ENCODE results near the gene MPZL3.

The MPZL3 gene

DNA sequence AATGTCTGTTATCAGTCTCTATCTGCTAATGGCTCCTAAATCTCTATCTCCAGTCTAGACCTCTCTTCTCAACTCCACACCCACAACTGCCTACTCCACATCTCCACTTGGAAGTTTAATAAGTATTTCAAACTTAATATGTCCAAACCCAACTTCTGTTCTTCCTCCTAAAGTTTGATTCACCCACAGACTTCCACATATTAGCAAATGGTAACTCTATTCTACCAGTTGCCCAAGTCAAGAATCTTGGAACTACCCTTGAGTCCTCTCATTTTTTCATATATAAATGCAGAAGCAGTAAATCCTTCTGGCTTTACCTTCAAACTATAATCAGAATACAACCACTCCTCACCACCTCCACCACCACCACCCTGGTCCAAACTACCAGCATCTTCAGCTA, 20.7 kb downstream of the MPZL3 start:
- no peak for FAIRE-seq

DNA sequence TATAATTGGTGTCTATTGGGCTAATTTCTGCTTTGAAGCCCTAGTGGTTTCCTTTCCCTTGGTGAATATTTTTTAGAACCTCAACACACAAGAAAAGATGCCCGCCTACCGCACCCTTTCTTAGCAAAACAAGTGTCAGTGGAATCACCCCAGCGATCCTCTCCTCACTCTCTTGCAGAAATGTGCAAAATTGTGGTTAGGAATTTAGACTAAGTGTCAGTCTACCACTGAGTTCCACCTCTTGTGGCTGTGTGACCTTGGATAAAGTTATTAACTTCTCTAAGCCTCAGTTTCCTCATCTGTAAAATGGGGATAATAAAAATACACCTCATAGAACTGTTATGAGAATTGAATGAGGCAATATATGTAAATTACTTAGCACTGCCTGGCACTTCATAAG, 22.1 kb downstream of the MPZL3 start:
- FAIRE-seq = no peak

DNA sequence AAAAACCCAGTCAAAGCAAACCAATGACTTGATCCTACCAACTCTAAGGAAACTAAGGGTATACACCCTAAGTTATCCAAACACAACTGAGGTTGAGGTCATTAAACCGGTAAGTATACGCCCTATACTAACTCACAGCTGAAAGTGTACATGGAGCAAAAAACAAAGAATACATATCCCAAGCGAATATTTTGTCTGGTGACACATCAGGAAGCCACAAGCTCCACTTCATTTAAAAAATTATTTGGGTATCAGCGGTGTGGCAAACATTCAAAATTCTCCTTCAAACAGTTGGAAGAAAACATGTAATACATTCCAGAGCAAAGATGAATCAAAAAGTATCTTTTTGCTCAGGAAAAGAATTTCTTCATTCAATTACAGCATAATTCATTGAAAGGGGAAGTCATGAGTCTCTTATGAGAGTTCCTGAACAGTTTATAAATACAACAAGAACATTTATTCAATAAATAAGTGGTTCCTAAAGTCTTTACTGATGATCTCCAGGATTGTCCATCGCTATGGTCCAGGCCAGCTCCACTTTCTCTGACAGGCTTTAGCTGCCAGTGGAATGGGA, 22.8 kb downstream of the MPZL3 start:
- FAIRE-seq = no peak

DNA sequence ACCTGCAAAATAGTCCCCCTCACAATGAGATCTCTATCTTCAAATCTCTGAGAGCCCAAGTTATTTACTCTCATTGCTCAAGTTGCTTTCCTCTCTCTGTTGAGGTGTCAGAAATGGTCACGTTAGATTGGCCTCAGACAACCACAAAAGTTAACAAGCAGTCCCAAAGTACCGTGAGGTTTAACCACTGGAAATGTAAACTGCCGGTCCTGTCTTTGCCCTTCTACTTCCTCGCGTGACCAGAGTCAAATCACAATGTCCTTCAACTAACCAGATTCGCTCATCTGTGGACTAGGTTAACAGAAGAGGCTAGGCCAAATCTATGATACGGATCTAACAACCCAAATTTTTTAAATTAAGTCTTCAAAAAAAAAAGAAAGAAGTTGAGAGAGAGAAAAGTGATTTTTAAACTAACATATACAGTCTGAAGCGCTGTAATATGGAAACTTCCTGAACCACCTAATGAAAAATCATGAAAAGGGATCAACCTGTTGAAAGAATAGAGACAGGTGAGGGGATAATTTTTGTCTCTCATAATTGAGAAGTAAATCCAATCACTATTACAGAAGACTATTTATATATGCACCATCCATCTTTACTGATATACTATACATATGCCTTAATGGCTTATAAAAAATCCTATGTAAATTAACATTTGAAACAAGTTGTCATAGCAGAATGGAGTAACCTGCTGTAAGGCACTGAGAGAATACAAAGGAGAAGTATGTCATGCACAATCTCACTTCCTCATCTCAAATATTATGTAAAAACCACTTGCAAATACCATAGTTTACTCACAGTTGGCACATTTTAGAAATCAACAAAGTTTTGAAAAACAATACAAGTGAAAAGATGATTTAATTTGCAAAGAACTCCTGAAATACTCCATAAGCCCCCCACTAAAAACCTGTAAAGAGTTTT, 24.0 kb downstream of the MPZL3 start:
- no peak for FAIRE-seq

DNA sequence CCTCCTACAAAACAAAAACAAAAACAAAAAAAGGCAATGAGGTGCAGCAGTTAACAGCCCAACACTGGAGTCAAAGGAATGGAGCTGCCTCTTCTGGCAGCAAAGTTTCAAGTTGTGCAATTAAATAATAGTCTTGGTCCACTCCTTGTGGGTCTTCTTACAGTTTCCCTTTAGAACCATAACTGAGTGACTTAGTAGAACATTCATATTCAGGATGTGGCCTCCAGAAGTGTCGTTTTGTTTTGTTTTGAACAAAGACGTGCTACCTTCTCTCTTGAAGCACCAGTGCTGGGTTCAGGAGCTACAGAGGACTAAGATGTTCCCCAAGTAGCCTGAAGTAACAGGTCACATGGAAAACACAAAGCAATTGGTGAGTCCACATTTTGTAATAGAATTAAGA, 25.4 kb downstream of the MPZL3 start:
- FAIRE-seq = no peak

DNA sequence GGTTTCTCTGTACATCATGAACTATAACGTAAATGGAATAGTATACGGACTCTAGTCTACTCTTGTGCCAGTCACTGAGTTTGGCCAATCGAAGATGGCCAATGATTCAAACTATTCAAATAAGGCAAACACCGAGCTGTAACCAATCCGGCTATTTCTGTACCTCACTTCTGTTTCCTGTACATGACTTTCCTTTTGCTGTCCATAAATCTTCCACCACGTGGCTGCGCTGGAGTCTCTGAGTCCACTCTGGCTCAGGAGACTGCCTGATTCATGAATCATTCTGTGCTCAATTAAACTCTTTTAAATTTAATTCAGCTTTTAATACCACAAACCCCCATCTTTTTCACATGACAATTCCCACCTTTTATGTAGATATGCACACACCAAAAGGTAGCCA, 25.9 kb downstream of the MPZL3 start:
- FAIRE-seq = no peak

DNA sequence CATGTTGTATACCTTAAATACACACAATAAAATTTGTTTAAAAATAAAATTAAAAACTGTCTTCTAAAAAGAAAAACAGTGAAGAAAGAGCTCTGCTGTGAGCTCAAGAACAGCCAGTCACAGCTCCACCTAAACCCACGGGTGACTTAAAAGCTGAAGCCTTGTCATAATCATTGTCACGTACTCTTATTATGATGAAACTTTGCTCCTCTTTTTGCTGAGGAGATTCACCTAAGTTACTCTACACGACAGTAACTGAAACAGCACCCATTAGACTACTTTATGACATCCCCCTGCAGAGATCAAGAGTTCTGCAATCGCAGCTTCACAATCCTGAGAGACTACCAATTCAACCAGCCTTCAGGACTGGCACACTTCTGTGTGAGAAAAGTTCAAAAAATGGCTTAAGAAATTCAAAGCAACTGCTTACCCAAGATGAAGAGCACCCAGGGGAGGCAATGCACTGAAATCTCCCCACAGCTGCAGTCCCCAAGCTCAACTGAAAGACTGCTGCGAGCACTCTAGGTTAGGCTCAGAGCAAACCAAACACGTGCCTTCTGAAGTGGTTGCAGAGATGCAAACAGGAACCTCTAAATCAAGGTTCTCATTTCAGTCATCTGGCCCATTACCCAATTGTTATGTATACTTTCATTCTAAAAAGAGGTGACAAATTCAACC, 27.5 kb downstream of the MPZL3 start, which contains the start of gene JAML:
TSS of gene JAML (minus strand) at position 501 of the 678 bp plus-strand sequence. CDS start 10,145 bp downstream, outside the sequence.
- FAIRE-seq = no peak

DNA sequence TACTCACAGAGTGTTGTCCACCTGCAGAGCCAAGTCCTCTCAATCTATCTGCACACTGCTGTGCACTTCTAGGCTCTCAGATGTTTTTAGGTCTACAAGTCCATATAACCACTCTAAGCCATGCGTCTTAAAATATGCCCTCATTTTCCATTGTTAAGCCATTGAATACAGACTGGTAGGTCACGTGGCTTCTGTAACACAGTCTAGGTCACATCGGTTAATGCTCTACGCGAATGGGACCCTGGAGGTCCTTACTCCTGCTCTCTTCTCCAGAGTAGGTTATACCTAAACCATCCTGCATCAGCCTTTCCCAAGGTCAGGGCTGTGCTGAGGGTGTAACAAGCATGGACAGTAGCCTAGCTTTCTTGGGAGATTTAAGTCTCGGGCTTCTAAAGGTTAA, 28.2 kb downstream of the MPZL3 start:
- FAIRE-seq = no peak

DNA sequence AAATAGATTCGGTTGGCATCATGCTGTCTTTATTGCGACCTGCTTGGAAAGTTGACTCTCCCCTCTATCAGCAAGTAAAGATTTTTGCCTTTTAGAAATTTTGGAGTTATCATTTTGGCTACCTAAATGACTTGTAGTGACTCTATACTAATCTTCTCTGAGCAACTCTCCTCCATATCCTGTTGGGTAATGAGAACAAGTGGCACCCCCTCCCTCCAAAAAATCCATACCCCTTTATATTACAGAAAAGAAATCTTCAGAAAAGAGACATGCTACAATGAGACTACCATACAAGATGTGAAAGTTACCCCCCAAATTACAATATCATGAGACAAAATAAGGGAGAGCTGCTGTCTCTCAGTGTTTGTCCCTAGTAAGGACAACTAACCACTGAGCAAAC, 28.6 kb downstream of the MPZL3 start:
- no peak for FAIRE-seq

DNA sequence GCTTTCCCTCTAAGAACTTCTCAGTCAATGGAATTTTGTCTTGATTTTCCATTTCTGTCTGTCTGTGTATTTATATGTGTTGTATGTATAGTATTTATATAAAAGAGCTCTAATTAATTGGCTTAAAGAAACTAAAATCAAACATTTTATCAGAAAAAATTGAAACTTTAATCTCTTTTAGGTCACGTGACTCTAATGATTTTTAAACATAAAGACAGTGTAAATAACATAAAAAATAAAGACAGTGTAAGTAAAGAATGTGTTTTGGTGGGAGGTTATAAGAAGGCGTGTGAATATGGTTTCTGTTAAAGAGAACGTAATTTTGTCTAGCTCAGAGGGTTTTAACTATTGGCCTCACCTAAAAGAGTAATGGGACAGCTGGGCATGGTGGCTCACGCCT, 29.7 kb downstream of the MPZL3 start:
- FAIRE-seq = no peak

DNA sequence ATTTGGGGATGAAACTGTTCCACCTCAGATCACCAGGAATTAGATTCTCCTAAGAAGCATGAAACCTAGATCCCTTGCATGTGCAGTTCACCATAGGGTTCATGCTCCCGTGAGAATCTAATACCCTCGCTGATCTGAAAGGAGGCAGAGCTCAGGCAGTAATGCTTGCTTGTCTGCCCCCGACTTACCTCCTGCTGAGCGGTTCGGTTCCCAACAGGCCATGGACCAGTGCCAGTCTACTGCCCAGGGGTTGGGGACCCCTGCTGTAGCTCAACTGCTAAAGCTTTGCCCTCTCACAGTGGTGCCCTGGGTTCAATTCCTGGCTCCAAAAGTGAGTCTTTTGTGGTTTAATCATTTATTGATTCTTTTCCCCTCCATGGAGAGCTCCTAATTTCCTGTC, 30.7 kb downstream of the MPZL3 start:
- no peak for FAIRE-seq

DNA sequence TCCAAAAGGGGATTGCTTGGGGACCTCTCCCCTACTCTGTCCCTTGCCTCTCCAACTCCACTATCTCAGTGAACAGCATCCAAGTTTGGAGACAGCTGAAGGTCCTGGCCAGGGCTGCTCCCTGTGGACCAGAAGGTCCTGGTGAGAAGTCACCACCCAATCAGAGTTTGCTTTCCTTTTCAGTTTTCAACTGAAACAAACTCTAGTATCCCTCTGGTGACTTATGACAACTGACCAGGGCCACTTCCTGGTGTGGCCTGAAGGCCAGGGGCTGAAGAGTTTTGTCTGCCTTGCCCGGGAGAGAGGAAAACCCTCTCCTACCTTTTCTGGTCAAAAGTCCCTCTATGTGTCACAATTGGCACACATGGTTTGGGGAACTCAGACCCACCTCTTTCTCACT, 32.4 kb downstream of the MPZL3 start:
- FAIRE-seq = no peak

DNA sequence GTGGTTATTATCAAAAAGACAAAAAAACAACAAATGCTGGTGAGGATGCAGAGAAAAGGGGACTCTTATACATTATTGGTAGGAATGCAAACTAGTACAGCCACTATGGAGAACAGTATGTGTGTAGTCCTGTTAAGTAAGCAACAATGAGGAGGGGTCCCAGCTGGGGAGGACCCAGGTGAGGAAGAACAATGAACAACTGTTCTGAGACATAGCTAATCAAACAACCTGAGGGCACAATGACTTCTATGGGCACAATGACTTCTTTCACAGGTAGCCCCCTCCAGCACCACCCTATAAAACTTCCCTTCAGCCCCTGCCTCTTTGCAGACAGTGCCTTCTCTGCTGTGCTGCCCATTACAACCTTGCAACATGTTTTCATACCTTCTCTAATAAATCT, 32.9 kb downstream of the MPZL3 start:
- no peak for FAIRE-seq

DNA sequence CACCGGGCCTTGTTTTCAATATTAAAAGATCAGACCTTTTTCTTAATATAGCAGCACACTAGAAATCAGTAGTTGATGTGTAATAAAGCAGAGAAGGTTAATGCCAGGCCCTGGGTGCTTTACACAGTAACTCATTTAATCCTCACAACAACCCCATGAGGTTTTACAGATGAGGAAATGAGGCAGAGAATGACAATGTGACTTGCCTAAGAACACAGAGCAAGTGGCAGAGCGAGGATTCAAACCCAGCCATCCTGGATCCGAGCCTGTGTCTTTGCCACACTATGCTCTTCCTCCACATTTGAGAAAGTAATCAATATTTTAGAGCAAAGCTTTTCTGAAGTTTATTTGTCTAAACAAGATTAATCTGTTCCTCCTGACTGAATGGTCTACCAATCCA, 34.6 kb downstream of the MPZL3 start:
- no peak for FAIRE-seq

DNA sequence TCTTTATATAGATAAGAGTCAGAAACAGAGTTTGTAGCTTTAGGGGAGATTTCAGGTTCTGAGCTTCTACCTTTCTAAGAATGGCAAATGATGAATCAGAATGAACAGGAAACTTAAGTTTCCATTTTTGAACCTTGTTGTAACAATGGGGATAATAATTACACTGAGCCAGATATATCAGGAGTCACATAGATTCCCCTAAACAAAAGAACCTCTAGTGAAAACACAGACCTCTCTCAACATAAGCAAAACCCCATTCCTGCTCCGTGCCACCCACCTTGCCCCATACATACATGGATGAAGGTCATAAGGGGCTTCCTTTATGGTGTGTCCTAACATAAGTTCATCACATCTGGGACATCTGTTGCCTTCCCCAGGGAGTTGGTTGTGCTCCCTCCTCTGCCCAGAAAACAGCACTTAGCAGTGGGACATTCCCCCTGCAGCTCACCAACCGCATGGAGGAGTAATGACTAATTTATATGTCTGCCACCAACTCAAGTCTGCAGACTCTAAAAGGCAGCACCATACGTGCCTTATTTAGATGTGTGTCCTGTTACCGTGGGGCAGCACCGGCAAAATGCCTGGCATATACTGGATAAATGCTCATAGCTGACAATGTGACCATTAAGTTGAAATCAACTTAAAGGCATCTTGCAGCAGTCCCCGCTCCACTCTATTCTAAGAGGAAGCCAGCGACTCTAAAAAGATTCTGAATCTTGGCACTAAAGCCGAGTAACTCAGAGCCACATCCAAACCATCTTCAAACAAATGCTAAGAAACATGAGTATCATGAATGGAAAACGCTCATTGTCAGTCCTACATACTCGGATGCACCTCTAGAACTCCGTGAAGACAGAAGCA, 35.3 kb downstream of the MPZL3 start:
- no peak for FAIRE-seq

DNA sequence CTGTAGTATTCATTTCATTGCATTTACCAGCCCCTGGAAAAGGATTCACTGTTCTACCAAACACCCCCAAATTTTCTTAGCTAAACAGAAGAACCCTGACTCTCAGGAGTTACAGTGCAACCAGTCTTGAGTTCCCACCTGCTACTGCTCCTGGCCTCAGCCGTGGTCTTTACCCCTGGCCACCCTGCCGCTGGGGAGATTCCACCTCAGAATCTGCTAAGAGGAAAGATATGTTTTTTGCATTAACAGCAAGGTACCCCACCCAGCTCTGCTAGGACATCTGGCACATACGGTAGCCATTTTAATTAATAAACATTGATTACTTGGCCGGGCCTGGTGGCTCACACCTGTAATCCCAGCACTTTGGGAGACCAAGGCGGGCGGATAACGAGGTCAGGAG, 36.4 kb downstream of the MPZL3 start:
- no peak for FAIRE-seq

DNA sequence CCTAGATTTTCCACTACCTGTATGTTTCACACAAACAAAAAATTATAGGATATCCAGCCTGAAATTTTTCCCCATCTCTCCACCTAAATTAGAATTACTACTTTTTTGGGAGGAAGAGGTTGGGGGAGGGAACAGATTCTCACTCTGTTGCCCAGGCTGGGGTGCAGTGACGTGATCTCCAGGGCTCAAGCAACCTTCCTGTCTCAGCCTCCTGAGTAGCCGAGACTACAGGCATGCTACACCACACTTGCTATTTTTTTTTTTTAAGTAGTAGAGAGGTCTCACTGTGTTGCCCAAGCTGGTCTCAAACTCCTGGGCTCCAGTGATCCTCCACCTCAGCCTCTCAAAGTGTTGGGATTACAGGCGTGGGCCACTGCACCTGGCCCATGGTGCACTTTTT, 36.9 kb downstream of the MPZL3 start:
- FAIRE-seq = no peak

DNA sequence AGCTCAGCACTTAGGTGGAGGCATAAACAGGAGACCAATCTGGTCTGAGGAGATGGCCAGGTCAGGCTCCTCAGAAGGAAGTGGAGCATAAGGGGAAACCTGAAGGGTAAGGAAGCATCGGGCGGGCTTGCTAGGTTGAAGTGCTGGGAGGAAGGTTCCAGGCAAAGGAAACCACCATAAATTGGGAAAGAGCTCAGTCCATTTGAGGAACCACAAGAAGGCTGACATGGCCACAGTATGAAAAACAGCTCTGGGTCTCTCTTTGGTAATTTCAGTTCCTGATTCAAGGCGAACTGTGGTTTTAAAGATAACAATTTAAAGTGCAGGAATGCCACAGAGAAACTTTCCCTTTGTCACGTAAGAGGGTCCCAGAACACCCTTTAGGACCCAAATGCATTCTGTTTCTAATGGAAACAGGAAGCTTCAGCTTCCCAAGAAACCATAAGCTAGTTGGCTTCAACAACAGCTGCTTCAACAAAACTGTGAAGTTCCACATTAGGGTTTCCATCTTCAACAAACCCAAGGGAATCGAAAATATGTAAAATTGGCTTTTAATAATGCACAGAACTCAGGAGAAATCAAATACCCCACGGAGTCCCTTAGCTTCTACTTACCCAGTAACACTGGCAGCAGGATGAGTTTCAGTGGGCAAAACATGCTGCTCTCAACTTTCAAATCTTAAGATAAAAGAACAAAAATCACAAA, 37.8 kb downstream of the MPZL3 start:
- FAIRE-seq = no peak

DNA sequence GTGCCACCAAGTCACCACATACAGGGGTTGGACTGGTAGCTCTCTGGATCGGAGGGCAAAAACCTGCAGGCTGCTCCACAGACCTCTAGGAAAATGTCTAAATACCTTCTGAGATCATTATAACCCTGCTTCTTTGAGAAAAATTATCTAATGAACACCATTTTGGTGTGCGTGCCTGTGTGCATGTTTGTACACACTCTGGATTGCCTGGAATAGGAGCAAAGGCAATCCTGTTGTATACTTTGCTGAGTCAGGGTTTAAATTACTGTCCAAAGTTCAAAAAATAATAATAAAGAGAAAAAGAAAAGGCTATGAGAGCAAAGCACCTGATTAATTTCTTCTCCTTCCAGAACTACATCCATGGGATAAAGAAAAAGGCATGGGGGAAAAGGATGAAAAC, 38.4 kb downstream of the MPZL3 start:
- no peak for FAIRE-seq

DNA sequence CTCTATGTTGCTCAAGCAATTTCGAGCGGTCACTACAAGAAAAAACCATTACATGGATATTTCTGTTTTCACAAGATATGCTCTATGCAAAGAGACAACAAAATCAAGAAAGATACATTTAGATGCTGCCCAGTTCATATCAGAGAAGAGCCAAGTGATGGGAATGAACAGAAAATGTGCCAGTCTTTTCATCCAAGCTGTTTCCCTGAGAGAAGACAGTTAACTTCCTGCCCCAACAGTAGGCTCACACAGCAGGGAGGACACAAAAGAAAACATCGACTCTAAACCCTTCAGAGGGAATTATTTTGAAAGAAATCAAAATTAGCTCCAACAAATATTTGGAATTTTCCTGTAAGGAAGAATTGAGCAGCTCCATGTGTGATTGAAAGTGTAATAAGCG, 39.0 kb downstream of the MPZL3 start:
- no peak for FAIRE-seq

DNA sequence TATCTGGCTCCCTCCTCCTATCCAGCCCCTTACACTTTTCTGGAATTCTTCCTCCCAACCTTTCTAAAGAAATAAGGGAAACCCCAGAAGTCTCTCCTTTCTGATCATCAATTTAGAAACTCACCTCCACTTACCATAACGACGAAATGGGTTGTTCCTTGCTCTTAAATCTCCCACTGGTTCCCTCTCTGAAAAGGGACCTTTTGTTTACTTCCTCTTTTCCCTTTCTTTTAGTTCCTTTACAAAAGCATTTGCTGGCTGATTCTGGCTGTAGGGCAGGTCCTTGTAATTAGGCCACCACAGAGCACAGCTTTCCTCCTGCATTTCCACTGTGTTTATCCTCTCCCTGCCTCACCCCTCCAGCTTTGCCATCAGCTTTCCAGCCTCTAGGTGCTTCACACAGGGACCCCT, 39.4 kb downstream of the MPZL3 start:
- no peak for FAIRE-seq

DNA sequence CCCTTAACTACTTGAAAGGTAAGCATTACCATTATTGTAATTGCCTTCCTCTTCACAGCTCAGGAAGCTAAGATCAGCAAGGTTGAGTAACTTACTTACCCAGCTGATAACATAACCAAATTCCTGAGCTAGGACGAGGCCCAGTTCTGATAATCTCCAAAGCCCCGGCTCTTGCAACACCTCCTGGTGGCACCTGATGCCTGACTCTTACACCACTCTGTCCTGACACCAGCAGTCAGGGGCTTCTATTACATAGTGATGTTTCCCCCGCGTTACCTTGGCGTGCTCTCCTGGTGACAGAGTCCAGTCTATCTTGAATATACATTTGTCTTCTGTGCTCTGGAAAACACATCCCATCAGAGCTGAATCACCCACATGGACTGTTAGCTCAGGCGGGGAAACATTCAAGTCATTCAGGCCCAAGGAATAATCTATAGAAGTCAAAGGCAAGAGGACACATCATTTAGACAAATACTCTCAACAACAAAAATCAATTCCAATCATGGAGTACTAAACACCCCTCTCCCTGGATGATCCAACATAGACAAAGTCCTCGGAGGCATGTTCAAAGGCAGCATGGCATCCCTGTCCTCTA, 39.9 kb downstream of the MPZL3 start:
- FAIRE-seq = no peak
